Spleen (tissue), 7 donors: ENCODE data around the gene ZNF609.

Experiments
- CTCF ChIP-seq, 11 experiments: fragments of 200-600 bp in 7 of 11; fragments of 450-650 bp in 4 of 11; sonication (generic) in 4 of 11; IDR thresholded peaks in 8 of 11; conservative IDR thresholded peaks in 3 of 11; 1 replicate in 7 of 11; 2 replicates in 4 of 11; pipeline versions ENCODE4 v1.4.0 to v1.8.0; 2016 to 2021; ENCODE audit warnings: antibody characterized with exemption in 11 of 11, inconsistent platforms in 4 of 11, mild to moderate bottlenecking in 1 of 11
- POLR2A ChIP-seq, 3 donors: fragments of 450-650 bp; IDR thresholded peaks; one replicate each; pipeline ENCODE4 v1.5.1; 2017; ENCODE audit warnings: antibody characterized with exemption in 3 of 3, mild to moderate bottlenecking in 1 of 3
- POLR2AphosphoS5 ChIP-seq, 3 donors: sonication (generic); formaldehyde crosslinking; IDR thresholded peaks; one replicate each; pipeline ENCODE4 v1.5.1; 2017; ENCODE audit warnings: antibody characterized with exemption in 3 of 3
- donor health status: DM: no; HTN: no; CAD: no; lungs with moderate emphysema.
- donor health status: DM: no; HTN: no; CAD: no.
- donor health status: DM: no; HTN: no; CAD: no.

- TF ChIP-seq CTCF (IDR thresholded peaks at IDR 0.05 in 8 of 11, conservative IDR thresholded peaks at IDR 0.05 in 3 of 11) (no peak), POLR2A (IDR thresholded peaks at IDR 0.05) (no peak), POLR2AphosphoS5 (IDR thresholded peaks at IDR 0.05) (no peak)
Measured at GRCh38 chr15:64706011-64706911, 245.9 kb downstream of the ZNF609 start.
